ENCODE data around the gene ADIPOQ.

GRCh38 chr3:186852994-186853393 lies 10.5 kb downstream of the ADIPOQ start:
- TF ChIP-seq, protein P1, sequence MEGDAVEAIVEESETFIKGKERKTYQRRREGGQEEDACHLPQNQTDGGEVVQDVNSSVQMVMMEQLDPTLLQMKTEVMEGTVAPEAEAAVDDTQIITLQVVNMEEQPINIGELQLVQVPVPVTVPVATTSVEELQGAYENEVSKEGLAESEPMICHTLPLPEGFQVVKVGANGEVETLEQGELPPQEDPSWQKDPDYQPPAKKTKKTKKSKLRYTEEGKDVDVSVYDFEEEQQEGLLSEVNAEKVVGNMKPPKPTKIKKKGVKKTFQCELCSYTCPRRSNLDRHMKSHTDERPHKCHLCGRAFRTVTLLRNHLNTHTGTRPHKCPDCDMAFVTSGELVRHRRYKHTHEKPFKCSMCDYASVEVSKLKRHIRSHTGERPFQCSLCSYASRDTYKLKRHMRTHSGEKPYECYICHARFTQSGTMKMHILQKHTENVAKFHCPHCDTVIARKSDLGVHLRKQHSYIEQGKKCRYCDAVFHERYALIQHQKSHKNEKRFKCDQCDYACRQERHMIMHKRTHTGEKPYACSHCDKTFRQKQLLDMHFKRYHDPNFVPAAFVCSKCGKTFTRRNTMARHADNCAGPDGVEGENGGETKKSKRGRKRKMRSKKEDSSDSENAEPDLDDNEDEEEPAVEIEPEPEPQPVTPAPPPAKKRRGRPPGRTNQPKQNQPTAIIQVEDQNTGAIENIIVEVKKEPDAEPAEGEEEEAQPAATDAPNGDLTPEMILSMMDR (IDR thresholded peaks at IDR 0.05) = no peak
- TF ChIP-seq POLR2AphosphoS5 (IDR thresholded peaks at IDR 0.05) (no peak), POLR2A (IDR thresholded peaks at IDR 0.05) (no peak), EP300 (IDR thresholded peaks at IDR 0.05) (no peak)

All from sigmoid colon (tissue), 4 donors.